HepG2 (cell line): ENCODE data around the gene ZNF184. TPM values are rescaled to one million over a fixed set of nuclear protein-coding genes. Genes with fewer than 3 reads are reported as not detected.

Experiments
- ARNTL ChIP-seq: sonication (generic); formaldehyde crosslinking; IDR thresholded peaks from 2 replicates; pipeline ENCODE4 v1.4.0; 2020; ENCODE audit warnings: mild to moderate bottlenecking, missing genetic modification reagents
- CHD2 ChIP-seq: IDR thresholded peaks from 2 replicates; pipeline ENCODE4 v1.6.1; 2011; ENCODE audit warnings: low read depth, low read length, improper control_type of control experiment
- FOXM1 ChIP-seq: sonication (generic); formaldehyde crosslinking; IDR thresholded peaks from 2 replicates; pipeline ENCODE4 v1.5.0; 2020; ENCODE audit warnings: missing genetic modification reagents
- GATAD2A ChIP-seq: IDR thresholded peaks from 2 replicates; pipeline ENCODE4 v1.6.1; 2016
- HOXA3 ChIP-seq: sonication (generic); formaldehyde crosslinking; IDR thresholded peaks from 2 replicates; pipeline ENCODE4 v1.5.0; 2020; ENCODE audit warnings: missing genetic modification reagents
- HOXA9 ChIP-seq: sonication (generic); formaldehyde crosslinking; IDR thresholded peaks from 2 replicates; pipeline ENCODE4 v1.8.1; 2022; ENCODE audit warnings: missing genetic modification reagents, mild to moderate bottlenecking, moderate library complexity, borderline replicate concordance
- IKZF1 ChIP-seq: fragments of 450-650 bp; IDR thresholded peaks from 2 replicates; pipeline ENCODE4 v1.7.1; 2016
- MXD4 ChIP-seq: IDR thresholded peaks from 2 replicates; pipeline ENCODE4 v1.6.1; 2016; ENCODE audit warnings: mild to moderate bottlenecking, missing biosample characterization, missing genetic modification reagents
- NFE2L2 ChIP-seq: fragments of 150-350 bp; IDR thresholded peaks from 2 replicates; pipeline ENCODE4 v1.6.1; 2014; ENCODE audit warnings: low read length
- NFYB ChIP-seq: sonication (generic); formaldehyde crosslinking; IDR thresholded peaks from 2 replicates; pipeline ENCODE4 v1.4.0; 2020; ENCODE audit warnings: missing genetic modification reagents
- PCBP1 ChIP-seq: fragments of 200-400 bp; formaldehyde crosslinking; IDR thresholded peaks from 2 replicates; pipeline ENCODE4 v1.6.1; 2017; ENCODE audit warnings: mild to moderate bottlenecking, low read depth, low read length, borderline replicate concordance
- PRDM10 ChIP-seq: sonication (generic); formaldehyde crosslinking; IDR thresholded peaks from 2 replicates; pipeline ENCODE4 v1.4.0; 2020; ENCODE audit warnings: low read depth, missing genetic modification reagents
- SMAD1 ChIP-seq: sonication (generic); formaldehyde crosslinking; IDR thresholded peaks from 2 replicates; pipeline ENCODE4 v1.4.0; 2020; ENCODE audit warnings: missing genetic modification reagents, low read depth, mild to moderate bottlenecking, borderline replicate concordance
- ZBTB7A ChIP-seq: sonication (generic); formaldehyde crosslinking; IDR thresholded peaks from 2 replicates; pipeline ENCODE4 v1.8.0; 2022; ENCODE audit warnings: mild to moderate bottlenecking, missing genetic modification reagents
- ZFP62 ChIP-seq: sonication (generic); formaldehyde crosslinking; IDR thresholded peaks from 2 replicates; pipeline ENCODE4 v1.4.0; 2020; ENCODE audit warnings: missing genetic modification reagents
- ZNF333 ChIP-seq: sonication (generic); formaldehyde crosslinking; IDR thresholded peaks from 2 replicates; pipeline ENCODE4 v1.4.0; 2020; ENCODE audit warnings: mild to moderate bottlenecking, missing genetic modification reagents, borderline replicate concordance
- ZNF33B ChIP-seq: sonication (generic); formaldehyde crosslinking; IDR thresholded peaks from 2 replicates; pipeline ENCODE4 v1.5.1; 2020; ENCODE audit warnings: mild to moderate bottlenecking, missing genetic modification reagents
- ZNF431 ChIP-seq: sonication (generic); formaldehyde crosslinking; IDR thresholded peaks from 2 replicates; pipeline ENCODE4 v1.9.0; 2022; ENCODE audit warnings: missing genetic modification reagents, low read depth, mild to moderate bottlenecking, borderline replicate concordance
- ZUFSP ChIP-seq: sonication (generic); formaldehyde crosslinking; IDR thresholded peaks from 2 replicates; pipeline ENCODE4 v1.9.0; 2021; ENCODE audit warnings: missing genetic modification reagents, mild to moderate bottlenecking, borderline replicate concordance
- polyA plus RNA-seq, 8 experiments: library from polyadenylated mRNA; depleted of rRNA in 3 of 8; stranded (reverse) in 7 of 8; unstranded in 1 of 8; fragments of >200 nt; fragmentation: Illumina TruSeq in 4 of 8; extraction: Trizol in 4 of 8; gene quantifications; 2 replicates each; pipeline versions ENCODE4 v1.2.1 to v1.2.3, GENCODE V29; 2011 to 2016; ENCODE audit warnings: low read depth in 4 of 8, missing spikeins in 1 of 8, mixed read lengths in 1 of 8; ENCODE audit not compliant: insufficient read depth in 1 of 8
- total RNA-seq, 5 experiments: library from RNA; depleted of rRNA; stranded (reverse); fragments of >200 nt; fragmentation: Illumina TruSeq; extraction: Trizol; gene quantifications; 2 replicates each; pipeline ENCODE4 v1.2.3, GENCODE V29; 2016; ENCODE audit warnings: low read depth in 1 of 5
- TF ChIP-seq, protein P1 (sequence below): sonication (generic); formaldehyde crosslinking; IDR thresholded peaks from 2 replicates; pipeline ENCODE4 v1.5.0; 2020; ENCODE audit warnings: mild to moderate bottlenecking, missing genetic modification reagents
- TF ChIP-seq, protein P2 (sequence below): sonication (generic); formaldehyde crosslinking; IDR thresholded peaks from 2 replicates; pipeline ENCODE4 v1.5.0; 2020; ENCODE audit warnings: missing genetic modification reagents, mild to moderate bottlenecking, borderline replicate concordance

The ZNF184 gene
- total and polyA plus RNA-seq, 2 of the 13 experiments (the other 11 are each of a cell fraction or from before 2014, with no cell fraction given) = 2.1 to 10.1 TPM

- 0 out of 2 replicates have a peak, but pooled peaks have one; percentile 35 for TF ChIP-seq PRDM10 (CRISPR knock-in tag)
- no peak for TF ChIP-seq NFE2L2
- no peak for TF ChIP-seq ZNF431 (CRISPR knock-in tag)
- peak; percentile 74 for TF ChIP-seq ARNTL
- TF ChIP-seq, protein P1, sequence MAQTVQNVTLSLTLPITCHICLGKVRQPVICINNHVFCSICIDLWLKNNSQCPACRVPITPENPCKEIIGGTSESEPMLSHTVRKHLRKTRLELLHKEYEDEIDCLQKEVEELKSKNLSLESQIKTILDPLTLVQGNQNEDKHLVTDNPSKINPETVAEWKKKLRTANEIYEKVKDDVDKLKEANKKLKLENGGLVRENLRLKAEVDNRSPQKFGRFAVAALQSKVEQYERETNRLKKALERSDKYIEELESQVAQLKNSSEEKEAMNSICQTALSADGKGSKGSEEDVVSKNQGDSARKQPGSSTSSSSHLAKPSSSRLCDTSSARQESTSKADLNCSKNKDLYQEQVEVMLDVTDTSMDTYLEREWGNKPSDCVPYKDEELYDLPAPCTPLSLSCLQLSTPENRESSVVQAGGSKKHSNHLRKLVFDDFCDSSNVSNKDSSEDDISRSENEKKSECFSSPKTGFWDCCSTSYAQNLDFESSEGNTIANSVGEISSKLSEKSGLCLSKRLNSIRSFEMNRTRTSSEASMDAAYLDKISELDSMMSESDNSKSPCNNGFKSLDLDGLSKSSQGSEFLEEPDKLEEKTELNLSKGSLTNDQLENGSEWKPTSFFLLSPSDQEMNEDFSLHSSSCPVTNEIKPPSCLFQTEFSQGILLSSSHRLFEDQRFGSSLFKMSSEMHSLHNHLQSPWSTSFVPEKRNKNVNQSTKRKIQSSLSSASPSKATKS = no peak
- TF ChIP-seq IKZF1 = no peak
- no peak for TF ChIP-seq SMAD1 (CRISPR knock-in tag)
- TF ChIP-seq ZFP62 = peak; percentile 56; the same call in 1 of the 2 replicates
- no peak for TF ChIP-seq ZBTB7A (CRISPR knock-in tag)
- peak; percentile 90 for TF ChIP-seq GATAD2A (CRISPR knock-in tag)
- peak; percentile 45; the same call in 1 of the 2 replicates for TF ChIP-seq ZNF33B (CRISPR knock-in tag)
- no peak for TF ChIP-seq FOXM1 (CRISPR knock-in tag)
- no peak for TF ChIP-seq HOXA9
- no peak; the same call in 1 of the 2 replicates for TF ChIP-seq MXD4 (CRISPR knock-in tag)
- peak; percentile 11; the same call in 1 of the 2 replicates for TF ChIP-seq NFYB
- no peak for TF ChIP-seq ZUFSP (CRISPR knock-in tag)
- no peak for TF ChIP-seq PCBP1
- TF ChIP-seq ZNF333 (CRISPR knock-in tag) = no peak
- TF ChIP-seq CHD2 = no peak
- TF ChIP-seq HOXA3 (CRISPR knock-in tag) = peak; percentile 88
- TF ChIP-seq, protein P2, sequence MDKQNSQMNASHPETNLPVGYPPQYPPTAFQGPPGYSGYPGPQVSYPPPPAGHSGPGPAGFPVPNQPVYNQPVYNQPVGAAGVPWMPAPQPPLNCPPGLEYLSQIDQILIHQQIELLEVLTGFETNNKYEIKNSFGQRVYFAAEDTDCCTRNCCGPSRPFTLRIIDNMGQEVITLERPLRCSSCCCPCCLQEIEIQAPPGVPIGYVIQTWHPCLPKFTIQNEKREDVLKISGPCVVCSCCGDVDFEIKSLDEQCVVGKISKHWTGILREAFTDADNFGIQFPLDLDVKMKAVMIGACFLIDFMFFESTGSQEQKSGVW = no peak
These were observed 6.6 kb upstream of the ZNF184 start (continued) for GRCh38 chr6:27479319-27480182.
